HEK293T (cell line): Measurements from ENCODE around the gene PKP3.
"Not testable (repeated sequence)": the region's sequence is repeated elsewhere in the genome, so short reads cannot be mapped to it uniquely, and the experiment has no call there.

Source experiments
- CTCF ChIA-PET: fragments of 350-600 bp; formaldehyde crosslinking; extraction: SDS; loops from one replicate; lab custom pipeline; 2021; ENCODE audit warnings: antibody characterized with exemption, inconsistent platforms; lab: Yijun Ruan, JAX
- POLR2A ChIA-PET: fragments of 350-600 bp; formaldehyde crosslinking; extraction: SDS; loops from one replicate; lab custom pipeline; 2020; ENCODE audit warnings: antibody characterized with exemption, inconsistent platforms; lab: Yijun Ruan, JAX
- DNase-seq: peaks from one replicate; pipeline ENCODE4 v3.0.0; 2012; ENCODE audit warnings: mixed read lengths; ENCODE audit errors: extremely low spot score
- ARNT ChIP-seq: fragments of 450-650 bp; IDR thresholded peaks from 2 replicates; pipeline ENCODE4 v1.6.1; 2017; ENCODE audit warnings: mild to moderate bottlenecking
- BHLHE40 ChIP-seq: fragments of 450-650 bp; IDR thresholded peaks from 2 replicates; pipeline ENCODE4 v1.6.1; 2016; ENCODE audit warnings: mild to moderate bottlenecking, moderate library complexity, borderline replicate concordance
- CTBP1 ChIP-seq: fragments of 450-650 bp; IDR thresholded peaks from 2 replicates; pipeline ENCODE4 v1.6.1; 2016; ENCODE audit warnings: borderline replicate concordance
- ELF4 ChIP-seq: fragments of 450-650 bp; IDR thresholded peaks from 2 replicates; pipeline ENCODE4 v1.6.1; 2017; ENCODE audit warnings: antibody characterized with exemption
- FOXA1 ChIP-seq: fragments of 450-650 bp; IDR thresholded peaks from 2 replicates; pipeline ENCODE4 v1.6.1; 2016; ENCODE audit warnings: mild to moderate bottlenecking
- FOXK2 ChIP-seq: fragments of 450-650 bp; IDR thresholded peaks from 2 replicates; pipeline ENCODE4 v1.6.1; 2016; ENCODE audit warnings: mild to moderate bottlenecking
- FOXM1 ChIP-seq: fragments of 450-650 bp; IDR thresholded peaks from 2 replicates; pipeline ENCODE4 v1.6.1; 2017; ENCODE audit warnings: mild to moderate bottlenecking, borderline replicate concordance
- HDGF ChIP-seq: fragments of 450-650 bp; IDR thresholded peaks from 2 replicates; pipeline ENCODE4 v1.6.1; 2017; ENCODE audit warnings: antibody characterized with exemption, borderline replicate concordance
- L3MBTL2 ChIP-seq: fragments of 450-650 bp; conservative IDR thresholded peaks from 2 replicates; pipeline ENCODE4 v1.6.1; 2016; ENCODE audit warnings: mild to moderate bottlenecking
- LEF1 ChIP-seq: fragments of 450-650 bp; IDR thresholded peaks from 2 replicates; pipeline ENCODE4 v1.6.1; 2017; ENCODE audit warnings: mild to moderate bottlenecking, borderline replicate concordance
- NFRKB ChIP-seq: fragments of 450-650 bp; IDR thresholded peaks from 2 replicates; pipeline ENCODE4 v1.6.1; 2016; ENCODE audit warnings: mild to moderate bottlenecking, moderate library complexity
- PKNOX1 ChIP-seq: fragments of 450-650 bp; IDR thresholded peaks from 2 replicates; pipeline ENCODE4 v1.6.1; 2016
- SP1 ChIP-seq: fragments of 450-650 bp; IDR thresholded peaks from 2 replicates; pipeline ENCODE4 v1.6.1; 2017
- SUZ12 ChIP-seq: fragments of 450-650 bp; IDR thresholded peaks from 2 replicates; pipeline ENCODE4 v1.6.1; 2016; ENCODE audit warnings: mild to moderate bottlenecking
- TARDBP ChIP-seq: fragments of 450-650 bp; IDR thresholded peaks from 2 replicates; pipeline ENCODE4 v1.6.1; 2016
- ZNF384 ChIP-seq: fragments of 450-650 bp; IDR thresholded peaks from 2 replicates; pipeline ENCODE4 v1.6.1; 2016

Gene PKP3

GRCh38 chr11:394034-394857 is at the start of gene PKP3:
TSS of gene PKP3 (plus strand) at chr11:394209. CDS start at chr11:394293, 84 bp downstream.
- ChIA-PET POLR2A (no interaction called here), CTCF (no interaction called here)
- DNase-seq: no peak
- TF ChIP-seq NFRKB (no peak), FOXA1 (no peak), SUZ12 (no peak), HDGF (no peak), FOXM1 (no peak), LEF1 (no peak), SP1 (no peak), PKNOX1 (no peak)

- TF ChIP-seq ZNF384 (no peak), SP1 (no peak), PKNOX1 (no peak), NFRKB (no peak), FOXK2 (no peak), CTBP1 (no peak), L3MBTL2 (no peak), LEF1 (no peak), TARDBP (no peak), FOXM1 (no peak), ELF4 (no peak), SUZ12 (no peak), ARNT (no peak), HDGF (no peak), FOXA1 (no peak), BHLHE40 (no peak)
- DNase-seq: no peak
- POLR2A ChIA-PET: no interaction called here
- CTCF ChIA-PET: no interaction called here
Observed at GRCh38 chr11:344836-345578, 49.0 kb upstream of the PKP3 start.

GRCh38 chr11:346529-346928 is 47.5 kb upstream of the PKP3 start:
- POLR2A ChIA-PET: no interaction called here
- CTCF ChIA-PET: no interaction called here
- TF ChIP-seq L3MBTL2 (no peak), LEF1 (no peak), CTBP1 (no peak), SP1 (no peak), FOXM1 (no peak), BHLHE40 (no peak), ARNT (no peak)
- no peak for DNase-seq

DNA sequence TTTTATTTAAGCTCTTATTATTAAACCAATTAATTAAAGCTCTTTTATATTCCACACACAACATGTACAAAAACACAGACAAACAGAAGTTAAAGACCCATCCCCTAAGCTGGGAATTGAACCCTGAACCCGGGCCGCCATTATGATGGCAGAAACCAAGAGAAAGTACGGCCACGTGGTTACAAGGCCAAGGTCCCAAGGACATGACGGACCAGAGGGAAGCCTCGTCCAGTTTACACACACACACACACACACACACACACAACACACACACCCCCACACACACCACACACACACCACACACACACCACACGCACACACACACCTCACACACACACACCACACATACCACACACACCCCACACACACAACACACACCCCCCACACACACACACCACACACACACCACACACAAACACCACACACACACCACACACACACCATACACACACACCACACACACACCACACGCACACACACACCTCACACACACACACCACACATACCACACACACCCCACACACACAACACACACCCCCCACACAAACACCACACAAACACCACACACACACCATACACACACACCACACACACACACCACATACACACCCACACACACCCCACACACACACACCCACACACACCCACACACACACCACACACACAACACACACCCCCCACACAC is 44.6 kb upstream of the PKP3 start:
- DNase-seq, POLR2A ChIA-PET: not testable (repeated sequence)
- CTCF ChIA-PET: interaction anchor here (1.2 kb wide), 1 partner anchor 20 kb away, joined by 3 read pairs; no protein-coding TSS in a partner anchor

GRCh38 chr11:350033-350722 is 43.8 kb upstream of the PKP3 start:
- POLR2A ChIA-PET: not testable (repeated sequence)

GRCh38 chr11:350723-351255 is 43.2 kb upstream of the PKP3 start:
- CTCF ChIA-PET: no interaction called here
- POLR2A ChIA-PET: no interaction called here
- no peak for DNase-seq
- TF ChIP-seq SP1 (no peak), FOXM1 (no peak), PKNOX1 (no peak), ARNT (no peak), SUZ12 (no peak), FOXA1 (no peak), NFRKB (no peak)

More at GRCh38 chr11:350033-350722, 43.8 kb upstream of the PKP3 start:
- CTCF ChIA-PET, DNase-seq: not testable (repeated sequence)
